GM15510 (cell line): ENCODE data around the gene TRIM7.

Source experiments
- POLR2A ChIP-seq: IDR thresholded peaks from 3 replicates; pipeline ENCODE4 v1.6.1; 2011; ENCODE audit warnings: borderline replicate concordance; ENCODE audit not compliant: insufficient read length; ENCODE audit errors: extremely low read depth

TRIM7 gene

GRCh38 chr5:181204826-181205760 lies at the start of gene TRIM7:
Gene TRIM7 (minus strand): TSS chr5:181205196. CDS start chr5:181205110, 86 bp downstream.
- no peak for TF ChIP-seq POLR2A

GRCh38 chr5:181248277-181248676 lies 43.3 kb upstream of the TRIM7 start:
- TF ChIP-seq POLR2A = no peak

- TF ChIP-seq POLR2A = peak; percentile 60
Observed at GRCh38 chr5:181246276-181247049, 41.5 kb upstream of the TRIM7 start.

GRCh38 chr5:181245427-181246275 lies 40.7 kb upstream of the TRIM7 start:
- TF ChIP-seq POLR2A = no peak

- TF ChIP-seq POLR2A = peak; percentile 96
Observed at GRCh38 chr5:181243564-181244343, 38.8 kb upstream of the TRIM7 start, which contains the start of gene RACK1. Gene RACK1 (minus strand): TSS chr5:181243906. CDS start chr5:181243800, 106 bp downstream.

- TF ChIP-seq POLR2A = no peak
Observed at GRCh38 chr5:181243018-181243563, 38.1 kb upstream of the TRIM7 start.

GRCh38 chr5:181242031-181242451 lies 37.0 kb upstream of the TRIM7 start:
- no peak for TF ChIP-seq POLR2A

- TF ChIP-seq POLR2A = no peak
Observed at GRCh38 chr5:181241393-181241975, 36.5 kb upstream of the TRIM7 start.

- TF ChIP-seq POLR2A = no peak
Observed at GRCh38 chr5:181239062-181239663, 34.2 kb upstream of the TRIM7 start.

GRCh38 chr5:181237729-181238385 lies 32.9 kb upstream of the TRIM7 start:
- TF ChIP-seq POLR2A = peak; percentile 26

GRCh38 chr5:181236954-181237641 lies 32.1 kb upstream of the TRIM7 start:
- no peak for TF ChIP-seq POLR2A

- TF ChIP-seq POLR2A = no peak
Observed at GRCh38 chr5:181236471-181236870, 31.5 kb upstream of the TRIM7 start.

GRCh38 chr5:181235689-181236366 lies 30.8 kb upstream of the TRIM7 start:
- no peak for TF ChIP-seq POLR2A
